ENCODE results near the gene CEP83.

GRCh38 chr12:94415066-94415465, 44.6 kb downstream of the CEP83 start:
- TF ChIP-seq CTCF (IDR thresholded peaks at IDR 0.05 in 8 of 11, conservative IDR thresholded peaks at IDR 0.05 in 3 of 11) = no peak
- no peak for TF ChIP-seq POLR2AphosphoS5 (IDR thresholded peaks at IDR 0.05)

All from spleen (tissue), 7 donors.